Measurements from ENCODE around the gene DDR2. TPM values are rescaled to one million over a fixed set of nuclear protein-coding genes. Genes with fewer than 3 reads are reported as not detected.

DDR2 gene
- polyA plus RNA-seq, 1 donor from 2014 or later = 0.69 TPM

DNA sequence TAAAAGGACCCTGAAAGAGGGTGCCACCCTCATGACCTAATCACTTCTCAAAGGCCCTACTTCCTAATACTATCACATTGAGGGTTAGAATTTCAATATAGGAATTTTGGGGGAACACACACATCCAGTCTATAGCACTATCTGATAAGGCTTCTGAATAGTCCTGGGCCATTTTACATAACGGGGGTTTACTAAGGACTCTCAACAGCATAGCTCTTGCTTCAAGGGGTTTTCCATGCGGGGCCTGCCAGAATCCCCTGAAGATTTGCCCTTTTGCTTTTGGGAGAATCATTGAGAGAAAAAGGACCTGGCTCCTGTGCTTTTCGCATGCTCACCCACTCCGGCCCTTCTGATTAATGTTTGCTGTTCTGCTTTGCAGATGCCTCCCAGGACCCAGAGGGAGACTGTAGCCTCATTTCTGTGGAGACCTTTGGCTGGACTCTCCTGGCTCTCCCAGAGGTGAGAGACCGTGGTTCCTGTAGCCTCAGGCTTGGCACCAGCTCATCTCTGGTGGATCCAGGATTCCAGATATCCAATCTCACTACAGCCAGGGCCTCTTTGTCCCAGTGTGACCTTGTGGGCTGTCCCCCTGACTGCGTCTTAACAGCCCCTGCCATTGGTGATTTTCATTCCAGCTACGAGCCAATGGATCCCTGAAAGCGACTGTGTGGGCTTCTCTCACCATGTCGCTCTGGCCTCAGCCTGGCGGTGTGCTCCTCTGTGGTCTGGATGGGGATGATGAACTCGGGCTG lies 72.6 kb downstream of the DDR2 start:
- H2AFZ ChIP-seq (ENCODE audit: low read depth, low read length) = no peak overlapping the region

DNA sequence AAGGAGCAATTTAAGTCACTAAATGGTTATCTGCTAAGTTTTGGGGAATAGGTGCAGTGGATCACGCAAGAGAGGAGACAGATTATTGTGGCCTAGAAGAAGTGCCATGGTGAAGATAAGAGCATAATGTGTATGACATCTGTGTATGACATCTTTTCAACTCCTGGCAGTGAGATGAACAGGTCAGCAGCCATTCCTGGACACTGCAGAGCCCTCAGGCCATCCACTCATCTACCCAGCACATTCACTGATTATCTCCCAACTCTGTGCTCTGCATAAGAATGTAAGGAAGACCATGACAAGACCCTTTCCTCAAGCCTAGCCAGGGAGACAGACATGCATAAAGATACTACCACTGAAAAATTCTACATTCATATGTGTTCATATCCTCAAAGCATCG lies 73.7 kb downstream of the DDR2 start:
- no peaks in the 10 kb centered on the region for H3K79me2 ChIP-seq (replicated peaks; ENCODE audit: insufficient read depth, low read length)

More for the DNA sequence above, 72.6 kb downstream of the DDR2 start:
- Histone ChIP-seq H3K27ac (ENCODE audit: low read length) (no peak overlapping the region), H3K9me3 (ENCODE audit: low read length) (no peaks in the 10 kb centered on the region), H3F3A (ENCODE audit: insufficient read depth, low read length, poor library complexity, severe bottlenecking) (no peaks in the 10 kb centered on the region), H3K4me2 (ENCODE audit: low read length) (no peak overlapping the region), H3K9ac (ENCODE audit: low read length) (no peak overlapping the region), H3K79me2 (replicated peaks; ENCODE audit: insufficient read depth, low read length) (no peaks in the 10 kb centered on the region), H3K27me3 (ENCODE audit: insufficient read depth, low read depth, low read length) (no peaks in the 10 kb centered on the region), H3K36me3 (ENCODE audit: insufficient read depth, low read length) (no peaks in the 10 kb centered on the region), H3K9me2 (ENCODE audit: insufficient read depth, low read length) (no peaks in the 10 kb centered on the region), H4K20me1 (ENCODE audit: insufficient read depth) (no peaks in the 10 kb centered on the region), H3K4me3 (ENCODE audit: low read length) (no peak overlapping the region)
- TF ChIP-seq EZH2 (IDR thresholded peaks at IDR 0.05; ENCODE audit: borderline replicate concordance, insufficient read depth, low read length, poor library complexity, severe bottlenecking) (no peak), TAF1 (IDR thresholded peaks at IDR 0.05; ENCODE audit: low read depth) (no peak), POLR2AphosphoS5 (IDR thresholded peaks at IDR 0.05) (no peak), RAD21 (conservative IDR thresholded peaks at IDR 0.05) (no peak), SMC3 (conservative IDR thresholded peaks at IDR 0.05; ENCODE audit: poor library complexity) (no peak), MXI1 (conservative IDR thresholded peaks at IDR 0.05; ENCODE audit: poor library complexity, severe bottlenecking) (no peak), EP300 (conservative IDR thresholded peaks at IDR 0.05; ENCODE audit: poor library complexity, severe bottlenecking) (no peak)
- TF ChIP-seq, protein P1, sequence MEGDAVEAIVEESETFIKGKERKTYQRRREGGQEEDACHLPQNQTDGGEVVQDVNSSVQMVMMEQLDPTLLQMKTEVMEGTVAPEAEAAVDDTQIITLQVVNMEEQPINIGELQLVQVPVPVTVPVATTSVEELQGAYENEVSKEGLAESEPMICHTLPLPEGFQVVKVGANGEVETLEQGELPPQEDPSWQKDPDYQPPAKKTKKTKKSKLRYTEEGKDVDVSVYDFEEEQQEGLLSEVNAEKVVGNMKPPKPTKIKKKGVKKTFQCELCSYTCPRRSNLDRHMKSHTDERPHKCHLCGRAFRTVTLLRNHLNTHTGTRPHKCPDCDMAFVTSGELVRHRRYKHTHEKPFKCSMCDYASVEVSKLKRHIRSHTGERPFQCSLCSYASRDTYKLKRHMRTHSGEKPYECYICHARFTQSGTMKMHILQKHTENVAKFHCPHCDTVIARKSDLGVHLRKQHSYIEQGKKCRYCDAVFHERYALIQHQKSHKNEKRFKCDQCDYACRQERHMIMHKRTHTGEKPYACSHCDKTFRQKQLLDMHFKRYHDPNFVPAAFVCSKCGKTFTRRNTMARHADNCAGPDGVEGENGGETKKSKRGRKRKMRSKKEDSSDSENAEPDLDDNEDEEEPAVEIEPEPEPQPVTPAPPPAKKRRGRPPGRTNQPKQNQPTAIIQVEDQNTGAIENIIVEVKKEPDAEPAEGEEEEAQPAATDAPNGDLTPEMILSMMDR (IDR thresholded peaks at IDR 0.05; ENCODE audit: poor library complexity, severe bottlenecking) = no peak

More for the DNA sequence above, 73.7 kb downstream of the DDR2 start:
- Histone ChIP-seq H3K4me2 (ENCODE audit: low read length) (no peak overlapping the region), H4K20me1 (ENCODE audit: insufficient read depth) (no peaks in the 10 kb centered on the region), H2AFZ (ENCODE audit: low read depth, low read length) (no peak overlapping the region), H3K27me3 (ENCODE audit: insufficient read depth, low read depth, low read length) (no peaks in the 10 kb centered on the region), H3K9ac (ENCODE audit: low read length) (no peak overlapping the region), H3K9me2 (ENCODE audit: insufficient read depth, low read length) (no peaks in the 10 kb centered on the region), H3K36me3 (ENCODE audit: insufficient read depth, low read length) (no peaks in the 10 kb centered on the region), H3K4me3 (ENCODE audit: low read length) (no peak overlapping the region), H3K27ac (ENCODE audit: low read length) (no peak overlapping the region), H3F3A (ENCODE audit: insufficient read depth, low read length, poor library complexity, severe bottlenecking) (no peaks in the 10 kb centered on the region), H3K9me3 (ENCODE audit: low read length) (no peaks in the 10 kb centered on the region)
- TF ChIP-seq, protein P2, sequence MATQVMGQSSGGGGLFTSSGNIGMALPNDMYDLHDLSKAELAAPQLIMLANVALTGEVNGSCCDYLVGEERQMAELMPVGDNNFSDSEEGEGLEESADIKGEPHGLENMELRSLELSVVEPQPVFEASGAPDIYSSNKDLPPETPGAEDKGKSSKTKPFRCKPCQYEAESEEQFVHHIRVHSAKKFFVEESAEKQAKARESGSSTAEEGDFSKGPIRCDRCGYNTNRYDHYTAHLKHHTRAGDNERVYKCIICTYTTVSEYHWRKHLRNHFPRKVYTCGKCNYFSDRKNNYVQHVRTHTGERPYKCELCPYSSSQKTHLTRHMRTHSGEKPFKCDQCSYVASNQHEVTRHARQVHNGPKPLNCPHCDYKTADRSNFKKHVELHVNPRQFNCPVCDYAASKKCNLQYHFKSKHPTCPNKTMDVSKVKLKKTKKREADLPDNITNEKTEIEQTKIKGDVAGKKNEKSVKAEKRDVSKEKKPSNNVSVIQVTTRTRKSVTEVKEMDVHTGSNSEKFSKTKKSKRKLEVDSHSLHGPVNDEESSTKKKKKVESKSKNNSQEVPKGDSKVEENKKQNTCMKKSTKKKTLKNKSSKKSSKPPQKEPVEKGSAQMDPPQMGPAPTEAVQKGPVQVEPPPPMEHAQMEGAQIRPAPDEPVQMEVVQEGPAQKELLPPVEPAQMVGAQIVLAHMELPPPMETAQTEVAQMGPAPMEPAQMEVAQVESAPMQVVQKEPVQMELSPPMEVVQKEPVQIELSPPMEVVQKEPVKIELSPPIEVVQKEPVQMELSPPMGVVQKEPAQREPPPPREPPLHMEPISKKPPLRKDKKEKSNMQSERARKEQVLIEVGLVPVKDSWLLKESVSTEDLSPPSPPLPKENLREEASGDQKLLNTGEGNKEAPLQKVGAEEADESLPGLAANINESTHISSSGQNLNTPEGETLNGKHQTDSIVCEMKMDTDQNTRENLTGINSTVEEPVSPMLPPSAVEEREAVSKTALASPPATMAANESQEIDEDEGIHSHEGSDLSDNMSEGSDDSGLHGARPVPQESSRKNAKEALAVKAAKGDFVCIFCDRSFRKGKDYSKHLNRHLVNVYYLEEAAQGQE (IDR thresholded peaks at IDR 0.05; ENCODE audit: borderline replicate concordance) = no peak
- no peak for TF ChIP-seq MXI1 (conservative IDR thresholded peaks at IDR 0.05; ENCODE audit: poor library complexity, severe bottlenecking)
